GM19395 (cell line): ENCODE measurements around the gene SMYD3.

Experiments
- ATAC-seq: cut with Tn5 transposase; IDR thresholded peaks from one replicate; pipeline ENCODE4 v1.9.1; 2021; ENCODE audit warnings: mild to moderate bottlenecking, moderate library complexity; ENCODE audit not compliant: unreplicated experiment

SMYD3 gene

GRCh38 chr1:245862812-245863540, 644.1 kb downstream of the SMYD3 start:
- ATAC-seq: no peak

GRCh38 chr1:245860657-245861544, 646.2 kb downstream of the SMYD3 start:
- ATAC-seq: no peak

- ATAC-seq: no peak
These were observed 647.5 kb downstream of the SMYD3 start for GRCh38 chr1:245859493-245860114.

GRCh38 chr1:245858722-245859492, 648.2 kb downstream of the SMYD3 start:
- ATAC-seq: no peak

GRCh38 chr1:245858022-245858721, 648.9 kb downstream of the SMYD3 start:
- no peak for ATAC-seq

- no peak for ATAC-seq
These were observed 650.0 kb downstream of the SMYD3 start for GRCh38 chr1:245856944-245857531.

GRCh38 chr1:245855846-245856730, 651.0 kb downstream of the SMYD3 start:
- no peak for ATAC-seq

- ATAC-seq: no peak
These were observed 653.8 kb downstream of the SMYD3 start for GRCh38 chr1:245853291-245853690.

- no peak for ATAC-seq
These were observed 664.0 kb downstream of the SMYD3 start for GRCh38 chr1:245843101-245843500.

GRCh38 chr1:245842106-245842505, 665.0 kb downstream of the SMYD3 start:
- ATAC-seq: no peak

- no peak for ATAC-seq
These were observed 666.1 kb downstream of the SMYD3 start for GRCh38 chr1:245840971-245841370.

GRCh38 chr1:245837718-245838117, 669.4 kb downstream of the SMYD3 start:
- no peak for ATAC-seq

GRCh38 chr1:245835386-245835785, 671.7 kb downstream of the SMYD3 start:
- no peak for ATAC-seq

- no peak for ATAC-seq
These were observed 673.1 kb downstream of the SMYD3 start for GRCh38 chr1:245834002-245834401.

GRCh38 chr1:245832771-245833527, 674.1 kb downstream of the SMYD3 start:
- no peak for ATAC-seq

- ATAC-seq: no peak
These were observed 675.6 kb downstream of the SMYD3 start for GRCh38 chr1:245831518-245831917.

GRCh38 chr1:245829826-245830225, 677.3 kb downstream of the SMYD3 start:
- ATAC-seq: no peak

GRCh38 chr1:245829194-245829593, 677.9 kb downstream of the SMYD3 start:
- ATAC-seq: no peak
